Brain microvascular endothelial cell (primary cell): ENCODE data around the gene CCND2.

Experiments used
- DNase-seq: peaks from one replicate; pipeline ENCODE4 v3.0.0-alpha.2; 2020
- H3K27ac ChIP-seq: fragments of 250-450 bp; sonication (Bioruptor Pico); 2 replicates; pipeline ENCODE4 v1.5.1; 2020; ENCODE audit warnings: mild to moderate bottlenecking, moderate library complexity
- H3K27me3 ChIP-seq: fragments of 250-450 bp; sonication (Bioruptor Pico); replicated peaks from 2 replicates; pipeline ENCODE4 v1.5.1; 2020; ENCODE audit warnings: mild to moderate bottlenecking
- H3K36me3 ChIP-seq: fragments of 250-450 bp; sonication (Bioruptor Pico); replicated peaks from 2 replicates; pipeline ENCODE4 v1.5.1; 2020; ENCODE audit warnings: mild to moderate bottlenecking
- H3K4me3 ChIP-seq: 2 replicates; pipeline ENCODE4 v1.5.1; 2011; ENCODE audit warnings: low read depth, mild to moderate bottlenecking, control low read depth, low read length, moderate library complexity
- CTCF ChIP-seq: IDR thresholded peaks from 2 replicates; pipeline ENCODE4 v1.5.1; 2011; ENCODE audit warnings: low read depth, mild to moderate bottlenecking, moderate library complexity, low read length, control low read depth, inconsistent platforms; ENCODE audit errors: missing control alignments
- in situ Hi-C: cut with HindIII; loops from 2 replicates; pipeline ENCODE4 v1.10.0; 2017; ENCODE audit warnings: low sequenced_read_pairs, low pct_ligation_motif_present

Gene CCND2

GRCh38 chr12:4268329-4269181, 5.0 kb upstream of the CCND2 start:
- H3K27me3 ChIP-seq, result peaks cover 52% of the 10 kb centered on the region
- no peak for TF ChIP-seq CTCF
- in situ Hi-C loops, result no loop called here

GRCh38 chr12:4269279-4269991, 4.1 kb upstream of the CCND2 start:
- no peaks in the 10 kb centered on the region for H3K36me3 ChIP-seq
- H3K4me3 ChIP-seq, result peak overlapping the region; percentile 41
- in situ Hi-C loops, result no loop called here
- TF ChIP-seq CTCF, result no peak
- DNase-seq, result peak; percentile 34
- peaks cover 61% of the 10 kb centered on the region for H3K27me3 ChIP-seq
- H3K27ac ChIP-seq, result no peak overlapping the region

More at GRCh38 chr12:4268329-4269181, 5.0 kb upstream of the CCND2 start:
- no peak for DNase-seq
- H3K4me3 ChIP-seq, result peak overlapping the region; percentile 41
- H3K27ac ChIP-seq, result no peak overlapping the region
- H3K36me3 ChIP-seq, result no peaks in the 10 kb centered on the region

GRCh38 chr12:4270016-4270830, 3.3 kb upstream of the CCND2 start:
- TF ChIP-seq CTCF, result no peak
- DNase-seq, result no peak
- H3K27ac ChIP-seq, result no peak overlapping the region
- peaks cover 67% of the 10 kb centered on the region for H3K27me3 ChIP-seq
- no peak overlapping the region for H3K4me3 ChIP-seq
- in situ Hi-C loops, result no loop called here
- H3K36me3 ChIP-seq, result no peaks in the 10 kb centered on the region

- peaks cover 71% of the 10 kb centered on the region for H3K27me3 ChIP-seq
- no peak overlapping the region for H3K27ac ChIP-seq
- no peak for DNase-seq
- in situ Hi-C loops, result no loop called here
- H3K36me3 ChIP-seq, result no peaks in the 10 kb centered on the region
- H3K4me3 ChIP-seq, result peak overlapping the region; percentile 27
- no peak for TF ChIP-seq CTCF
Observed at GRCh38 chr12:4270831-4271716, 2.5 kb upstream of the CCND2 start.
